Measurements from ENCODE around the gene GATC. TPM values are rescaled to one million over a fixed set of nuclear protein-coding genes. Genes with fewer than 3 reads are reported as not detected.
"Not testable (repeated sequence)": the region's sequence is repeated elsewhere in the genome, so short reads cannot be mapped to it uniquely, and the experiment has no call there.

GATC gene
- total RNA-seq, 1 donor from 2014 or later = 28.0 TPM

DNA sequence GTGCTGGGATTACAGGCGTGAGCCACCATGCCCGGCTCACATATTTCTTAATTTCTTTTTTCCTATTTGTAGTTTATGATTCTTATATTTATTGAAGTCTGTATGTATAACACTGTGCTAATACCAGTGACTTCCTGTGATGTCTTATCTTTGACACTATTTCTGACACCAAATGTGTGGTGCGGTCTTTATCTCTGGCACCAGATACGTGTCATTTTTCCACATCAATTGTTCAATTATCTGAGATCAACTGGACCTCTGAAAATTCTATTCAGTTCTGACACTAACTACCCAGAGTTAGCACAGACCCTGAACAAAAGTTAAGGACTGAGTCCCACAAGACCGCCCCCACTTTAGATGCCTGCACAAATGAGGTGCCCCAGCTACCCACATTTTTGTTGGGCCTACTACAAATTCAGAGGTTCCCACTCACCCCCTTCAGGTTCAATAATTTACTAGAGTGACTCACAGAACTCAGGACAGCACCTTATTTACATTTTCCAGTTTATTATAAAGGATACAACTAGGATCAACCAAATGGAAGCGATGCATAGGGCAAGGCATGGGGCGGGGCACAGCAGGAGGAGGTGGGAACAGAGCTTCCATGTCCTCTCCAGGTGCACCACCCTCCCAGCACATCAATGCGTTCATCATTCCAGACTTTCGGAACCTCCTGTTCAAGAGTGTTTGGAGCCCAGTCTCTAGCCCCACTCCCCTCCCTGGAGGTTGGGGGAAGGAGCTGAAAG, 35.0 kb downstream of the GATC start:
- H3K9me3 Mint-ChIP-seq (ENCODE audit: low read depth) = no peaks in the 10 kb centered on the region
- DNase-seq (ENCODE audit: low spot score, unreplicated experiment) = no peak
- H3K27ac Mint-ChIP-seq = no peak overlapping the region
- TF ChIP-seq CTCF (IDR thresholded peaks at IDR 0.05; ENCODE audit: unreplicated experiment) = no peak
- no peaks in the 10 kb centered on the region for H3K27me3 Mint-ChIP-seq
- no peak overlapping the region for H3K4me3 Mint-ChIP-seq (ENCODE audit: low read depth)
- peaks cover 2% of the 10 kb centered on the region for H3K36me3 Mint-ChIP-seq (ENCODE audit: insufficient read depth)
- no peaks in the 10 kb centered on the region for H3K4me1 Mint-ChIP-seq (ENCODE audit: low read depth)

GRCh38 chr12:120483621-120484020, 37.4 kb downstream of the GATC start:
- no peak for TF ChIP-seq CTCF (IDR thresholded peaks at IDR 0.05; ENCODE audit: unreplicated experiment)
- DNase-seq (ENCODE audit: low spot score, unreplicated experiment) = no peak
- Mint-ChIP-seq H3K27me3 (no peaks in the 10 kb centered on the region), H3K36me3 (ENCODE audit: insufficient read depth) (peaks cover 6% of the 10 kb centered on the region), H3K4me1 (ENCODE audit: low read depth) (peaks cover 9% of the 10 kb centered on the region), H3K4me3 (ENCODE audit: low read depth) (no peak overlapping the region), H3K9me3 (ENCODE audit: low read depth) (no peaks in the 10 kb centered on the region), H3K27ac (peak overlapping the region; percentile 33)

GRCh38 chr12:120485961-120486881, 40.0 kb downstream of the GATC start:
- DNase-seq (ENCODE audit: low spot score, unreplicated experiment) = no peak
- Mint-ChIP-seq H3K4me1 (ENCODE audit: low read depth) (peaks cover 9% of the 10 kb centered on the region), H3K9me3 (ENCODE audit: low read depth) (no peaks in the 10 kb centered on the region), H3K27ac (no peak overlapping the region), H3K27me3 (no peaks in the 10 kb centered on the region), H3K4me3 (ENCODE audit: low read depth) (no peak overlapping the region), H3K36me3 (ENCODE audit: insufficient read depth) (peaks cover 13% of the 10 kb centered on the region)
- no peak for TF ChIP-seq CTCF (IDR thresholded peaks at IDR 0.05; ENCODE audit: unreplicated experiment)

DNA sequence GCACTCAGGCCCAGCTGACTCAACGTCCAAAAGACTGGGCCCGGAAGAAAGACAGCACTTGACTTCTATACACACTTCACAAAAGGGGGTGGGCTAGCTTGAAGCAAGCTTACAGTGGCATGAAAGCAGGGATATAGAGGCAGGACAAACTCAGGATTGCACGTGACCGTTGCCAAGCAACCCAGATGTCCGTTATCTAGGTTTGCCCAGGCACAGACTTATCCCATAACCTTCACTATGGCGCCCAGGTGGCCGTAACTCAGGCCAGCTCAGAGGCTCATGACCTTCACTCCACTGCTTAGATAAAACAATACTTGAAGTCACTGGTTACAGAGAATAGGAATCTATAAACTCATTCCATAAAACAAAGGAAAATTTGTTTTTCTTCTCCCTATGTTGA, 41.3 kb downstream of the GATC start:
- not testable (repeated sequence) for DNase-seq (ENCODE audit: low spot score, unreplicated experiment); H3K27me3 Mint-ChIP-seq; H3K9me3 Mint-ChIP-seq (ENCODE audit: low read depth); H3K4me3 Mint-ChIP-seq (ENCODE audit: low read depth); H3K4me1 Mint-ChIP-seq (ENCODE audit: low read depth)
- Mint-ChIP-seq H3K27ac (peak overlapping the region; percentile 67), H3K36me3 (ENCODE audit: insufficient read depth) (peaks cover 14% of the 10 kb centered on the region)

DNA sequence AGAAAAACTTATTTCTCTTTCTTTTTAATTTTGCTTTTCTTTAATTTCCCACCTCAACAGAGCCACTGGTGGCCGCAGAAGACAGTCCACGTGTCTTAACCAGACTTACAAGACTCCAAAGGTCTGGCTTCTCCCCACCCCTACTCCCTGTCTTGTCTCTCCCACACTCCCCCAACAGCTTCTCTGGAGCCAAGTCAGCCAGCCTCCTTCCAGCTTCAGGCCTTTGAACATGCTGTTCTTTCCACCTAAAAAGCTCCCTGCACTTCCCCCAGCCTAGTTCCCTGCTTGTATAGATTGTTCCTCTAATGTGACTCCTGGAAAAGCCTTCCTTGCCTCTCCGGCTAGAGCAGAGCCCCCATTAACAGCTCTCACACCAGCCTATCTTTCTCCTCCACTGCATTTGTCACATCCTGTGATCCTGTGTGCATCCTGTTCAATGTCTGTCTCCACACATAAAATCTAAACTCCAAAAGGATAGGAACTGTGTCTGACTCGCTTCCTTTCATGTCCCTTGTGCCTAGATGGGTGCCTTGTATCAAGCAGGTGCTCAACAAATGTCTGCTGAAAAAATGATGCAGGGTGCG, 41.9 kb downstream of the GATC start:
- Mint-ChIP-seq H3K36me3 (ENCODE audit: insufficient read depth) (peaks cover 14% of the 10 kb centered on the region), H3K4me1 (ENCODE audit: low read depth) (peaks cover 9% of the 10 kb centered on the region), H3K4me3 (ENCODE audit: low read depth) (no peak overlapping the region), H3K27me3 (no peaks in the 10 kb centered on the region), H3K27ac (peak overlapping the region; percentile 65), H3K9me3 (ENCODE audit: low read depth) (no peaks in the 10 kb centered on the region)
- no peak for DNase-seq (ENCODE audit: low spot score, unreplicated experiment)
- no peak for TF ChIP-seq CTCF (IDR thresholded peaks at IDR 0.05; ENCODE audit: unreplicated experiment)
